ENCODE results near the gene BTG1.

GRCh38 chr12:92102606-92103005, 43.0 kb downstream of the BTG1 start:
- TF ChIP-seq SMARCA5 (IDR thresholded peaks at IDR 0.05) (no peak), PREB (CRISPR knock-in tag; IDR thresholded peaks at IDR 0.05) (no peak), CTCF (IDR thresholded peaks at IDR 0.05 in 2 of 3, conservative IDR thresholded peaks at IDR 0.05 in 1 of 3; ENCODE audit: insufficient read depth in 2 of 3, low read depth in 1 of 3, low read length in 3 of 3) (no peak), POLR2AphosphoS5 (IDR thresholded peaks at IDR 0.05; ENCODE audit: control insufficient read depth, insufficient read depth, low read depth, low read length) (no peak), ELF4 (CRISPR knock-in tag; IDR thresholded peaks at IDR 0.05) (no peak), ZNF764 (CRISPR knock-in tag; IDR thresholded peaks at IDR 0.05; ENCODE audit: low read depth) (no peak), HNRNPK (IDR thresholded peaks at IDR 0.05; ENCODE audit: low read depth, low read length, poor library complexity, severe bottlenecking) (no peak), SNAPC5 (CRISPR knock-in tag; IDR thresholded peaks at IDR 0.05) (no peak)

All from K562 (cell line).